ENCODE measurements around the gene CHSY1.

CHSY1 gene

GRCh38 chr15:101181349-101181748 lies 70.5 kb downstream of the CHSY1 start:
- H3K36me3 Mint-ChIP-seq, result peaks cover 51% of the 10 kb centered on the region
- H3K27me3 Mint-ChIP-seq, result no peaks in the 10 kb centered on the region
- H3K4me3 Mint-ChIP-seq, result no peak overlapping the region
- ATAC-seq, result no peak
- no peak overlapping the region for H3K27ac Mint-ChIP-seq
- no peaks in the 10 kb centered on the region for H3K9me3 Mint-ChIP-seq
- peaks cover 27% of the 10 kb centered on the region for H3K4me1 Mint-ChIP-seq

DNA sequence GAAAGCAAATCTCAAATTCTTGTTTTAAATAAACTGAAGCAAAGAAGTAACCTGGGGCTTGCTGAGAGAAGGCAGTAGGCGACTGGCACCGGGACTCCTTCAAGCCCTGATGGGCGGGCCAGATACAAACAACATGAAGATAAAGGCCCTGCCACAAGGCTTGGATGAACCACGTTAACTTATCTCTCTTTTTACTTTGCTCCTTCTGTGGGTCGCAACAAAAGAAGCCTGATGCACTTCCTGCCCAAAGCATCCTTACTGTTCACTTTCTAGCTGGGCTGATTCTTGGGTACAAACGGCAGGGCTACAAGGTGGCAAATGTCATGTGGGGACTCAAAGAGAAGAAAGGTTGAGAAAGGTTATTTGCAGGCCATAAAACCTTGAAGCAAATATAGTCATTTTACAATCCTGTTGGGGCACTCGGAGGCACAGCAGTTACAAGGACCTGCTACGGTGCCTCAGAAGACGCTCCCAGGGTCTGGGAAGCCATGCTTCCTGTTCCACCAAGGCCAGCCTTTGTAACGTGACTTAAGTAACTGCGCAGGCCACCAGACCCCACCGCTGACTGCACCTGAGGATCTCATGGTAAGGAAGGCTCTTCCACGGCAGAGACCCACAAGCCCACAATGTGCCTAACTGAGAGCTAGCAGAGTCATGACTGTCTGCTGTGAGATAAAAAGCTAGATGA lies 71.1 kb downstream of the CHSY1 start:
- peaks cover 51% of the 10 kb centered on the region for H3K36me3 Mint-ChIP-seq
- ATAC-seq, result no peak
- no peak overlapping the region for H3K4me3 Mint-ChIP-seq
- no peaks in the 10 kb centered on the region for H3K9me3 Mint-ChIP-seq
- peaks cover 28% of the 10 kb centered on the region for H3K4me1 Mint-ChIP-seq
- no peak overlapping the region for H3K27ac Mint-ChIP-seq
- H3K27me3 Mint-ChIP-seq, result no peaks in the 10 kb centered on the region

GRCh38 chr15:101179341-101180153 lies 72.3 kb downstream of the CHSY1 start:
- no peak for ATAC-seq
- no peak overlapping the region for H3K4me3 Mint-ChIP-seq
- peaks cover 29% of the 10 kb centered on the region for H3K4me1 Mint-ChIP-seq
- no peak overlapping the region for H3K27ac Mint-ChIP-seq
- no peaks in the 10 kb centered on the region for H3K27me3 Mint-ChIP-seq
- no peaks in the 10 kb centered on the region for H3K9me3 Mint-ChIP-seq
- peaks cover 59% of the 10 kb centered on the region for H3K36me3 Mint-ChIP-seq

DNA sequence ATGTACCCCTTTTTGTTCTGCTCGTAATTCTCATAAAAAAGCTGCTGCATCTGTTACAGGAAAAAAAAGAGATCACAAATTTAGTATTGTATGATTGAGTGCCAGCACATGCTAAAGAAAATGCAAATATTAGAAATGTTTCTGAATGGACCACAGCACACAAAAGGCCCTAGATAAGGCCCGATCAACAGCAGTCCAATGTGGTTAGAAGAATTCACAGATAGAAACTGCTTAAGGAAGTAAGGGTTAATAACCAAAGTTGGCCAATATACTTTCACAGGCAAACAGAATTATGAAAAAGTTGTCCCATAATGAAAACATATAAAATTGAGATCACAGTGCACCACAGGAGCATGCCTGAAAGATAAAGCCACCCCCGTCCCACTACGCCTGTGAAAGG lies 72.9 kb downstream of the CHSY1 start:
- H3K4me3 Mint-ChIP-seq, result no peak overlapping the region
- no peaks in the 10 kb centered on the region for H3K9me3 Mint-ChIP-seq
- no peaks in the 10 kb centered on the region for H3K27me3 Mint-ChIP-seq
- no peak for ATAC-seq
- no peak overlapping the region for H3K27ac Mint-ChIP-seq
- peaks cover 65% of the 10 kb centered on the region for H3K36me3 Mint-ChIP-seq
- H3K4me1 Mint-ChIP-seq, result peaks cover 35% of the 10 kb centered on the region

DNA sequence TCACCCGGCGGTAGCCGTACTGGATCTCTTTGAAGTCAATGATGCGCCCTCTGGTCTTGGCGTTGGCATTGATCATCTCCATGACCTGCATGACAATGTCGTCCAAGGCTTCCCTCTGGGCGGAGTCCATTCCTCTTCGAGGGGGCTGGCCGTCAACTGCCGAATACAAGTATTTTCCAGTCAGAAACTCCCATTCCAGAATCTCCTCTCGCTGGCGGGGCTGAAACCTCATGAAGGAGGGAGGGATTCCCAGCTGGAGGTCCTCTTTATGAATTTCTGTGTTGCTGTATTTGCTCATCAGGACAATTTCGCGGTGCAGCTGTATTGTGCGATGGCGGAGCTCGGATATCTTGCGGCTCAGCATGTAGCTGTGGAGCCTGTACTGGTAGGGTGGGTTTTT lies 73.4 kb downstream of the CHSY1 start:
- Mint-ChIP-seq H3K27me3 (no peaks in the 10 kb centered on the region), H3K9me3 (no peaks in the 10 kb centered on the region), H3K27ac (no peak overlapping the region), H3K4me1 (peaks cover 33% of the 10 kb centered on the region), H3K4me3 (no peak overlapping the region), H3K36me3 (peaks cover 65% of the 10 kb centered on the region)
- no peak for ATAC-seq

DNA sequence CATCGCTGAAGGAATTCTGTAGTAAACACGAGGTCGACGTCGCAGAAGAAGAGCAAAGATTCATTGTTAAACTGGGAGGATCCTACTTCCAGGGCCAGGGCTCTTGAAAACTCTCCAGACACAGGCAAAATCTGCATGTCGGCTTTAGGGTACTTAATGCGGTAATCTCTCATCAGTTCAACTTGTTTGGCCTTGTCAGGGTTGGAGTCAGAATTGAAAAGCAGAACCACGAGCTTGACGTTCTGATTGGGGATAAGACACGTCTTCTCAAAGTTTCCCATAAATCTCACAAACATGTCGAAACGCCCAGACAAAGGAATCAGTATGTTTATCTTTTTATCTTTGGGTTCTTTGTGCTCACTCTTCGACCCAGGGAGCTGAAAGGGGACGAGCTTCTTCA lies 74.0 kb downstream of the CHSY1 start:
- H3K4me1 Mint-ChIP-seq, result peaks cover 26% of the 10 kb centered on the region
- no peaks in the 10 kb centered on the region for H3K27me3 Mint-ChIP-seq
- H3K9me3 Mint-ChIP-seq, result no peaks in the 10 kb centered on the region
- no peak for ATAC-seq
- H3K27ac Mint-ChIP-seq, result no peak overlapping the region
- no peak overlapping the region for H3K4me3 Mint-ChIP-seq
- H3K36me3 Mint-ChIP-seq, result peaks cover 59% of the 10 kb centered on the region

GRCh38 chr15:101176625-101177024 lies 75.2 kb downstream of the CHSY1 start:
- no peak for ATAC-seq
- Mint-ChIP-seq H3K4me3 (no peak overlapping the region), H3K36me3 (peaks cover 50% of the 10 kb centered on the region), H3K4me1 (peaks cover 20% of the 10 kb centered on the region), H3K9me3 (no peaks in the 10 kb centered on the region), H3K27me3 (no peaks in the 10 kb centered on the region), H3K27ac (no peak overlapping the region)

GRCh38 chr15:101175401-101175800 lies 76.4 kb downstream of the CHSY1 start:
- no peak for ATAC-seq
- H3K4me3 Mint-ChIP-seq, result no peak overlapping the region
- H3K9me3 Mint-ChIP-seq, result no peaks in the 10 kb centered on the region
- no peaks in the 10 kb centered on the region for H3K27me3 Mint-ChIP-seq
- peaks cover 43% of the 10 kb centered on the region for H3K36me3 Mint-ChIP-seq
- H3K27ac Mint-ChIP-seq, result no peak overlapping the region
- H3K4me1 Mint-ChIP-seq, result peaks cover 20% of the 10 kb centered on the region

DNA sequence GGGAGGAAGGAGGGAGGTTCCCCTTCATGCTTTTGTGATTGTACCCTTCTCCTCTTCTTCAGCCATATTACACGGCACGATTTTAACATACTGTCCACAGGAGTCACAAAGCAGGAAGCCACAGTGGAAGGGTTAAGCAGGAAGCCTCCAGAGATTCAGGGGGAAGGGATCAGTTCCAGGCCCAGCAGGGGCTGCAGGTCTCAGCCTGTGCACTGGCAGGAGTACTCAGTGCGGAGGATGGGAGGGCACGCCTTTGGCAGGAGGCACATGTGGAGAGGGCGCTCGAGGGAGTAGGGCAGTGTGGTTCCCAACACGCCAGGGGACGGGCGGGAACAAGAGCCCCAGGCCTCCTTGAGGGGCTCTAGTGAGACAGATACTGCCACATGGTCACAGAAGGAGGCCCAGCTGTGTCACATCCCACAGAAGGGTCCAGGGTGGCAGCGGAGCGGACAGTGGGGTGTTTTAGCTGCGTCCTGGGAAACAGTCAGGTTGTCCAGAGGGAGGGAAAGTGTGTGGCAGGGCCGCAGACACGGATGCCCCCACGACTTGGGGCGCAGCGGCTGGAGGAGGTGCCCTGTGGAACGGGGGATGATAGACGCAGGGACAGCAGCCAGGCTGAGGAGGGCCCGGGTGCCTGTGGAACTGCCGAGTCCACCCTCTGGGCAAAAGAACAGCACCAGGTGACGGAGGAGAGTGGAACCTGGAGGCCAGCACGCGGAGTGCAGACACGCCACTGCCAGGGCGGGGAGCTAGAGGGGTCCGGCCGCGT lies 77.5 kb downstream of the CHSY1 start:
- no peak for ATAC-seq
- Mint-ChIP-seq H3K9me3 (no peaks in the 10 kb centered on the region), H3K36me3 (peaks cover 42% of the 10 kb centered on the region), H3K27ac (no peak overlapping the region), H3K27me3 (no peaks in the 10 kb centered on the region), H3K4me1 (peaks cover 20% of the 10 kb centered on the region), H3K4me3 (no peak overlapping the region)

DNA sequence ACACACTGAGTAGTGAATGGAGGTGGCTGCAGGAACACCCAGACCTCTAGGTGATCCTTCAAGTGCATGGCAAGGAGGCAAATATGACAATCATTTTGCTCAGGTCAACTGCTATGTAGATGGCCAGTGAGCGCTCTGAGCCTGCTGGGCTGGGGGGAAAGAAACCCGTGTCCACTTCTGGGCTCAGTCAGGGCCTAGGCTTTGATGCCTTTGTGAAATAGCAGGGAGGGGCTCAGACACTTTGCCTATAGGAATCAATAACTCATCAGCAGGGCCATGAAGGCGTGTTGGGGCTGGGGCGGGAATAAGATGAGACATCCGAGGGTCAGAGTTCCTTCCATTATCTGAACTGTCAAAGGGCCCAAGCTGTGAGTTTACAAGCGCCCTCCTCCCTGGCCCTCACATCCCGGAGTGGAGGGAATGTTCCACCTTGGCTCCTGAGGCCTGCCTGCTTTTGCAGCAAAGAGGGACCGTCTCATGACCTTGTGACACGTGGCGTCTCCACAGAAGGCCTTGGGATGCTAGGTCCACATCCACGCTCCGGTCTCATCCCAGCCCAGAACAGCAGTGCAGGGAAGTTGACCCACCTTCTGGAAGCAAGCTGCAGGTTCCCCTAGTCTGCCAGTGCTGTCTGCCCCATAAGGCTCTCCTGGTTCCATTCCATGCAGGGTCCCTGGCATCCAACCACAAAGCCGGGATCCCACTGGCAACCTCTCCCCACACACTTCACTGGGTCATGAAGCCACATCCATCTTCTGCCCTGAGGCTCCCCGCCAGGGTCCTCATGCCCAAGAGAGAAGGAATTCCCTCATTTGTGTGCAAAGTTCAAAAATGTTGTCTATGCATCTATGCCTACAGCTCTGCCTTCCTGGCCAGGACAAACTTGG lies 78.4 kb downstream of the CHSY1 start:
- Mint-ChIP-seq H3K9me3 (no peaks in the 10 kb centered on the region), H3K36me3 (peaks cover 34% of the 10 kb centered on the region), H3K27me3 (no peaks in the 10 kb centered on the region), H3K4me1 (peaks cover 20% of the 10 kb centered on the region), H3K4me3 (no peak overlapping the region), H3K27ac (no peak overlapping the region)
- ATAC-seq, result no peak

GRCh38 chr15:101172501-101173071 lies 79.3 kb downstream of the CHSY1 start:
- Mint-ChIP-seq H3K4me1 (peaks cover 29% of the 10 kb centered on the region), H3K4me3 (no peak overlapping the region), H3K27ac (no peak overlapping the region), H3K36me3 (peaks cover 25% of the 10 kb centered on the region), H3K27me3 (peaks cover 3% of the 10 kb centered on the region), H3K9me3 (no peaks in the 10 kb centered on the region)
- ATAC-seq, result no peak

DNA sequence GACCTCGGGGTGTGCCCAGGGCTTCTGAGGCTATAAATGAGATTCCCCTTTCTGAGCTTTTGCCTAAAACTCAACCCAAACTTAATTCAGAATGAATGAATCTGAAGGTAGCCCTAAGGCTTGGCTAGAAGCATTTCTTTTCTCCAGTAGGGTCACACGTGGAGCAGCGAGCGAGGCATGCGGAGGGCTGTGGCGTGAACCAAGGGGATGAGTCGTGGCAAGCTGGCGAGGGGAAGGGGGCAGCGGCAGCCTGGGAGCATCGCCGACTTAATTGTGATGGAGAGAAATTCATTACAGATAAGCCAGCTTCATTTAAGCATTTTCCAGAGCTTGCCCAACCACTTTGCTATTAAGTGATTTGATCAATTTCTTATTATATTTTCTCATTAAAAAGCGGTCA lies 79.9 kb downstream of the CHSY1 start:
- Mint-ChIP-seq H3K9me3 (no peaks in the 10 kb centered on the region), H3K4me1 (peaks cover 32% of the 10 kb centered on the region), H3K36me3 (peaks cover 24% of the 10 kb centered on the region), H3K4me3 (no peak overlapping the region), H3K27me3 (peaks cover 8% of the 10 kb centered on the region), H3K27ac (no peak overlapping the region)
- no peak for ATAC-seq

GRCh38 chr15:101170568-101171350 lies 81.1 kb downstream of the CHSY1 start:
- peaks cover 30% of the 10 kb centered on the region for H3K4me1 Mint-ChIP-seq
- no peak for ATAC-seq
- peaks cover 28% of the 10 kb centered on the region for H3K36me3 Mint-ChIP-seq
- H3K4me3 Mint-ChIP-seq, result no peak overlapping the region
- no peak overlapping the region for H3K27ac Mint-ChIP-seq
- no peaks in the 10 kb centered on the region for H3K9me3 Mint-ChIP-seq
- peaks cover 8% of the 10 kb centered on the region for H3K27me3 Mint-ChIP-seq
